GM19438 (cell line): Measurements from ENCODE around the gene TP73.
A peak's percentile ranks its signal among the peaks of the same experiment; 100 is the strongest.

ENCODE experiments used
- ATAC-seq: cut with Tn5 transposase; IDR thresholded peaks from one replicate; pipeline ENCODE4 v1.9.1; 2021; ENCODE audit warnings: low read depth; ENCODE audit not compliant: unreplicated experiment

TP73 gene

DNA sequence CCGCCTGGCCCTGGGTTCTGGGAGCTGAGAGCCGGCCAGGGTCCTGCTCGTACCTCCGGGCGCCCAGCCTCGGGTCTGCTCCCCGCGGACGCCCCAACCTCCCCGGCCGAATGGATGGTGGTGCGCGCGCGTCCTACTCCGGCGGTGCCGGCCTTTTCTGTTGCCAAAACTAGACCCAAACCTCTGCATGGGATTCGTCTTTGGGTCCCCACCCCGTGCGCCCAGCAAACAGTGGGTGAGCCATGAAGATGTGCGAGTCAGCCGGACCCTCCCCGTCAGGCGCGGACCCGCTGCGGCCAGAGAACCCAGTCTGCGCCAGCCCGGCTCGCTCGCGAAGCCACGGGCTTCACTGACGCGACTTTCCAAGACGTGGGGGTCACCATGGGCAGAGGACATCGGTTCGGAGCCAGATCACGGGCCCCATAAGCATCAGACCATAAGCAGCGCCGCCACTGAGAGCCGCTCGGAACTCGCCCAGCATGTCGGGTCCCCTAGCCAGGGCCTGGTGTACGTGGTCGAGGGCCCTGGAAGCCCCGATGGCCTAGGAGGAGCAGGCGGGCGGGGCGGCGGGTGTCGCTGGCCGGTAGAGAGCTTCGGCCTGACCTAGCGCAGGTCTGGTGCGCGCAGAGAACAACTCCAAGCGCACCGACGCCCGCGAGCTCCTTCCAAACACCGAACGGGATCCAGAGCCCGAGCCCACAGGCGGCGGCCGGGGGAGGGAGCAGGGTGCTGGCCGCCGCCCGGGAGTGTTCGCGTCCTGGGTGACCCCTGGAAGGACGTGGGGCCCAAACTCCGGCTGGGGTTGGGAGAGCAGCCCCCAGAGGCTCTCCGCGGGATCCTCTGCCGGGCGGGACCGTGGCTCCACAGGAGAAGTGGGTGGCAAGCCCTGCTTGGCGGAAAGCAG, 1.0 kb upstream of the TP73 start:
- no peak for ATAC-seq

- no peak for ATAC-seq
Observed at GRCh38 chr1:3652548-3653285, 401 bp downstream of the TP73 start.

DNA sequence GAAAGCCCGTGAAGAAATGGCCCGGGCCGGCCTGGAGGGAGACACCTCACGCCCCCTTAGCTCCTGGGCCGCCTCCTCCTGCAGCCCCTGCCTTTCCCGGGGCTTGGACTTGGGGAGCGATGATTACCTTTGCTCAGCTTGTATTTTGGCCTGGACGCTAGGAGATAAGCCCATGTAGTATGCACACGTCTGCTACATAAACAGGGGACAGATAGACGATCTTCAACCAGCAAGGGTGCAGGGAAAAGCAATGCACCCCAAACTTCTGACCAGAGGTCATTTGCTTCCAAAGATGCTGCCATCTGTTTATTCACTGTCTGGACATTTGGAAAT, 936 bp downstream of the TP73 start:
- ATAC-seq: no peak

- ATAC-seq: no peak
Observed at GRCh38 chr1:3654549-3655281, 2.4 kb downstream of the TP73 start.

DNA sequence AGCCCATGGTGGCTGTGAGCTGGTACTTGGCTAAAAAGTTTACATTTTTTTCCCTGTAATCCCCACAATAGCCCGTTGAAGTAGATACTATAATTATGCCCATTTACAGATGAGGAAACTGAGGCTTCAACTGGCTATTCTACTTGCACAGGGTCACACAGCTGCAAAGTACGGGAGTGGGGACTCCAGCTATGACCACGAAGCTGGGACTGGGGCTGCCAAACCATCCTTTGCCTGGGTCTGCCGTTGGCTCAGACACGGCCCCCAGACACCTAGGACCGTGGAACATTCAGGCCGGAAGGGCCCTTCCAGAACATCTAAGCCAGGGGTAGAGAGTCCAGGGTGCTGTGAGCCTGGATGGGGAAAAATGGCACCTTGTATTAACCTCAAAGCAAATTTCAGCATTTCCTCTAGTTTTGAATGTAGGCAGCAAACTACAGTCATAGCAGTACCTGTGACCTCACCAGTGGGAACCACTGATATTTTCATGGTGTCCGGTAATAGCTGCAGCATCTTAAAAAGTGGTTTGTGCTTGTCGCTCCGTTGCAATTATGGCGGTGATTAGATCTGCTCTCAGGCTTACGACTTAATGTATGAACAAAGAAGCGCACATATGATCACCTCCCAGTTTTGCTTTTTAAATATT, 4.3 kb downstream of the TP73 start:
- peak; percentile 40 for ATAC-seq

GRCh38 chr1:3657096-3657475, 4.8 kb downstream of the TP73 start:
- no peak for ATAC-seq

- no peak for ATAC-seq
Observed at GRCh38 chr1:3657578-3658230, 5.4 kb downstream of the TP73 start.

- ATAC-seq: no peak
Observed at GRCh38 chr1:3658231-3658615, 5.9 kb downstream of the TP73 start.

GRCh38 chr1:3659093-3659492, 6.8 kb downstream of the TP73 start:
- ATAC-seq: no peak

DNA sequence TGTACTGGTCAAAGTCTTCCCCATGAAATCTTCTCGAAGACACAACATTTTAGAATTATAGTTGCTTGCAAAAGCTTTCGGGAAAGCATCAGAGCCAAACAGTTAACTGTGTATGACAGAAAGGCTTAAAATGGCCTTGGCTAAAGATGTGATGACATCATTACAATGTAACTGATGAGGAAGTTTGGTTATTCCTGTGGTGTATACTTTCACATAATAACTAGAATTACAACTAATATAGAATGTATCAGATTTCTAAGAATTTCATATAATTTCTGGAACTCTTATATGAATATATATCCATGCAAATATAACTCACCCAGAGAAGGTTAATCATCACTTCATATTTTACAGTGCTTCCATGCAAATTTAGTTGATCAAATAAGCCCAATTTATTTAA, 8.4 kb downstream of the TP73 start:
- no peak for ATAC-seq

DNA sequence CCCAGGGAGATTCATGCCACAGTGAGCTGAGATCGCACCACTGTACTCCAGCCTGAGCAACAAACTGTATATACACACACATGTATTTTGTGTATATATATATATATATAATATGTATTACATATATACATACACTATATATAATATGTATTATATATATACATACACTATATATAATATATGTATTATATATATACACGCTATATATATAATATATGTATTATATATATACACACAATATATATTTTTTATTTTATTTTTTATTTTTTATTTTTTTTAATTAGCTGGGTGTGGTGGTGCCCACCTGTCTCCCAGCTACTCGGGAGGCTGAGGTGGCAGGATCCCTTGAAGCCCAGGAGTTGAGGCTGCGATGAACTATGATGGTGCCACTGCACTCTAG, 9.3 kb downstream of the TP73 start:
- ATAC-seq: no peak

GRCh38 chr1:3662080-3662671, 9.9 kb downstream of the TP73 start:
- ATAC-seq: no peak

GRCh38 chr1:3663999-3664699, 11.8 kb downstream of the TP73 start:
- ATAC-seq: no peak

- ATAC-seq: no peak
Observed at GRCh38 chr1:3664700-3665375, 12.5 kb downstream of the TP73 start.

DNA sequence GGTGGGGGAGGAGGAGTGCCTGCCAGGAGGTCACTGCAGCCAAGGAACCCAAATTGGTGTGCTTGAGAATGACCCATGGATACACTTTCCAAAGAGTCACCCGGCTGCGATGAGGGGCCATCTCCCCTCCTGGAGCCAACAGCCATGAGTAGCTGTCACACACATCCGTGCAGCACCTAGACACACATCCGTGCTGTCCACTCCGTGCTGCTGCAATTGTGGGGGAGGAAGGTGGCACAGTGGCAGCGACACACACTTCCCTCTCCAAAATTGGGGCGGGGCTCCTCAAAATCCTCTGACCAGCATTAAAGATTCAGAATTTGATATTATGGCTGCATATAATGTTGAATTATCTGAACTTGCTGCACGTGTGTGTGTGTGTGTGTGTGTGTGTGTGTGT, 15.8 kb downstream of the TP73 start:
- ATAC-seq: no peak

DNA sequence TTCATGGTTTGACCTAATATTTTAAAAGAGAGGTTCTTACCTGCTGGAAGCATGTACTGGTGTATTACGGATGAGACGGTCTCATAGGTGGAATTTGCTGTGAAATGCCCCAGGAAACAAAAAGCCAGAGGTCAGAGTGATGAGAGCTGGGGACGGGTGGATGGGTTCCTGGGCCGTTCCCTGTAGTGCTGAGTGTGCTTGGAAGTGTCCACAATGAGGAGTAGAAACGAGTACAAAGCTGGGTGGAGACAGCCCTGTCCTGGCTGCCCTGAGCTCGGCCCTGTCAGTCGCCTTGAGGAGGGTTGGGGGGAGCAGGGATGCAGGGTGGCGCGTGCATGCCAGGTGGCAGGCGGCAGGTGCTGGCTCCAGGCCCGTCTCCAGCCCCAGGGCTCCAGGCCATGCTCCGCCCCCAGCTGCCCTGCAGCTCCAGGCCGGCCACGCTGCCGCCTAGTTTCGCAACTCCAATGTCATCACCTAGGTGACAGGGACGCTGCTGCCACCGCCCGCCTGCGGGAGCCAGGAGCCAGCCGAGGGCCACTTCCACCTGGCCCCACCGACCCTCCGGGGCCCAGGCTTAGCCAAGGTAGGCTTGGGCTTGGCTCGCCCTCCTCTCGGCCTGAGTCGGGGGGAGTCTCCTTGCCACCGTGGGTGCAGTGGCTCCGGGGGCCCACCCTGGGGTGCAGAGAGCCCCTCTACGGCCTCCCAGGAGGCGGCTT, 16.4 kb downstream of the TP73 start:
- no peak for ATAC-seq

- no peak for ATAC-seq
Observed at GRCh38 chr1:3669421-3669821, 17.1 kb downstream of the TP73 start.

DNA sequence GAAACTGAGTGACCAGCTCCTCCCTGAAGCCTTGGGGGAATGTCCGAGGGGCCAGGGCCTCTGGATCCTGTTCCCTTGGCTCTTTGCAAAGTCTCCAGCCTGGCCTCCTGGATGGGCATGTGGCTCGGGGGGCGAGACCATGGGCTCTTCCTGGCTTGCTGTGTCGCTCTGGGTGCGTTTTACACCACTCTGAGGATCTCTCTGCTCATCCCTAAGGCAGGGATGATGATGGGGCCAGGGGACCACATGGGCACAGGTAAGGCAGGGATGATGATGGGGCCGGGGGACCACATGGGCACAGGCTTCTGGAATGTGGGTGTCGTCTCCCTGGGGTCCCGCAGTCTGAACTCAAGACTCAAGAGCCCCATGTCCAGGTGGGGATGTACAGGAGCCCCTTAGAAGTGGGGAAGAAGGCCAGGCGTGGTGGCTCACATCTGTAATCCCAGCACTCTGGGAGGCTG, 17.7 kb downstream of the TP73 start:
- no peak for ATAC-seq
